Measurements from ENCODE around the gene EVA1B.

- TF ChIP-seq CTCF (IDR thresholded peaks at IDR 0.05) = no peak
- TF ChIP-seq POLR2AphosphoS5 (IDR thresholded peaks at IDR 0.05) = no peak
- no peak for TF ChIP-seq POLR2A (IDR thresholded peaks at IDR 0.05)
These were observed 17.6 kb downstream of the EVA1B start for GRCh38 chr1:36305915-36306209.
